Measurements from ENCODE around the gene MYO7A.

MYO7A gene

DNA sequence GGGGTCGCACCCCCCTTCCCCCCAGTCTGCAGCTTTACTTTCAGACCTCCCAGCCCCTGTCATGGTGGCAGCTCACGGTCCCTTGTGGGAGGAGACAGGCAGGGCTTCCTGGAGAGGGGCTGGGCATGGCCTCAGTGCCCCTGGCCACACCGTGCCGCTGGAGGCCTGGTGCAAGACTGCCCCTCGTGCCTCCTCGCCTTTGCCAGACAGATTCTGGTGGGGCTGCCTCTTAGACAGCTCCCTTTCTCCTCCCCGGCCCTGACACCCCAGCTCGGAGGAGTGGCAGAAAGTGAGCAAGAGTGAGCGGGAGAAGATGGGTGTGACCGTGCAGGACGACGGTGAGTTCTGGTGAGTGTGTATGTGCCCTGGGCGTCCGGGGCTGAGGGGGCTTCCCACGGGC lies 12.1 kb upstream of the MYO7A start:
- no peak overlapping the region for H3K27ac ChIP-seq
- no peak overlapping the region for H3K4me3 ChIP-seq
- TF ChIP-seq, protein P1, sequence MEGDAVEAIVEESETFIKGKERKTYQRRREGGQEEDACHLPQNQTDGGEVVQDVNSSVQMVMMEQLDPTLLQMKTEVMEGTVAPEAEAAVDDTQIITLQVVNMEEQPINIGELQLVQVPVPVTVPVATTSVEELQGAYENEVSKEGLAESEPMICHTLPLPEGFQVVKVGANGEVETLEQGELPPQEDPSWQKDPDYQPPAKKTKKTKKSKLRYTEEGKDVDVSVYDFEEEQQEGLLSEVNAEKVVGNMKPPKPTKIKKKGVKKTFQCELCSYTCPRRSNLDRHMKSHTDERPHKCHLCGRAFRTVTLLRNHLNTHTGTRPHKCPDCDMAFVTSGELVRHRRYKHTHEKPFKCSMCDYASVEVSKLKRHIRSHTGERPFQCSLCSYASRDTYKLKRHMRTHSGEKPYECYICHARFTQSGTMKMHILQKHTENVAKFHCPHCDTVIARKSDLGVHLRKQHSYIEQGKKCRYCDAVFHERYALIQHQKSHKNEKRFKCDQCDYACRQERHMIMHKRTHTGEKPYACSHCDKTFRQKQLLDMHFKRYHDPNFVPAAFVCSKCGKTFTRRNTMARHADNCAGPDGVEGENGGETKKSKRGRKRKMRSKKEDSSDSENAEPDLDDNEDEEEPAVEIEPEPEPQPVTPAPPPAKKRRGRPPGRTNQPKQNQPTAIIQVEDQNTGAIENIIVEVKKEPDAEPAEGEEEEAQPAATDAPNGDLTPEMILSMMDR (IDR thresholded peaks at IDR 0.05) = no peak
- H3K27me3 ChIP-seq = no peaks in the 10 kb centered on the region
- H3K9me3 ChIP-seq = no peaks in the 10 kb centered on the region
- H3K36me3 ChIP-seq = peaks cover 0 to 45% (median 18%) of the 10 kb centered on the region in 3 donors
- H3K4me1 ChIP-seq = no peaks in the 10 kb centered on the region
- intact Hi-C loops (cut with DNase I; ENCODE audit: low total_unique reads) = no loop called here
- DNase-seq = no peak

GRCh38 chr11:77117492-77117891 lies 10.6 kb upstream of the MYO7A start:
- H3K27ac ChIP-seq = no peak overlapping the region
- intact Hi-C loops (cut with DNase I; ENCODE audit: low total_unique reads) = no loop called here
- no peaks in the 10 kb centered on the region for H3K4me1 ChIP-seq
- no peak for DNase-seq
- peaks cover 0 to 60% (median 25%) of the 10 kb centered on the region in 3 donors for H3K36me3 ChIP-seq
- no peak overlapping the region for H3K4me3 ChIP-seq
- no peaks in the 10 kb centered on the region for H3K9me3 ChIP-seq
- TF ChIP-seq, protein P1 (IDR thresholded peaks at IDR 0.05) = no peak
- no peaks in the 10 kb centered on the region for H3K27me3 ChIP-seq

DNA sequence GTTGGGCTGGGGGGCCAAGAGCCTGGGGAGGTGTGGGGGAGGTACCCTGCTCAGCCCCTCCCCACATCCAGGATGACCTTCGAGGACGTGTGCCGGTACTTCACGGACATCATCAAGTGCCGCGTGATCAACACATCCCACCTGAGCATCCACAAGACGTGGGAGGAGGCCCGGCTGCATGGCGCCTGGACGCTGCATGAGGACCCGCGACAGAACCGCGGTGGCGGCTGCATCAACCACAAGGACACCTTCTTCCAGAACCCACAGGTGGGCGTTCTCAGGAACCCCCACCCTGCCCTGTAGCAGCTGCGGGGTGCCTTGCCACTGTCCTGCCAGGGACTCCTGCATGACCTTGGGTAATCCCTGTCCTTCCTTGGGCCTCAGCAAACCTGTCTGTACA lies 10.0 kb upstream of the MYO7A start:
- no peak overlapping the region for H3K4me3 ChIP-seq
- H3K36me3 ChIP-seq = peaks cover 0 to 66% (median 27%) of the 10 kb centered on the region in 3 donors
- TF ChIP-seq, protein P1 (IDR thresholded peaks at IDR 0.05) = no peak
- H3K4me1 ChIP-seq = no peaks in the 10 kb centered on the region
- DNase-seq = no peak
- no peaks in the 10 kb centered on the region for H3K9me3 ChIP-seq
- intact Hi-C loops (cut with DNase I; ENCODE audit: low total_unique reads) = no loop called here
- H3K27me3 ChIP-seq = no peaks in the 10 kb centered on the region
- H3K27ac ChIP-seq = no peak overlapping the region

DNA sequence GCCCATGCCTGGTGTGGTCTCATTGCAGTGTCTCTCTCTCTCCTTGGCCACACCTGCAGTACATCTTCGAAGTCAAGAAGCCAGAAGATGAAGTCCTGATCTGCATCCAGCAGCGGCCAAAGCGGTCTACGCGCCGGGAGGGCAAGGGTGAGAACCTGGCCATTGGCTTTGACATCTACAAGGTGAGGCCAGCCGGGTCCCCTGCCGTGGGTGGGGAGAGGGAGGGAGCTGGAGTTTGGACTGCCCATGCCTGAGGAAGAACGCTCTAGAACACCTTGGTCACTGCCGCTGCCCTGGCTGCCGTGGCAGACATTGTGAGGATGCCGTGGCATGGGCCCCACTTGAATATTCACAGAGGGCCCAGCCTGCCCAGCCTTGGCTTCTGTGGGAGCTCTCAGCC lies 9.1 kb upstream of the MYO7A start:
- Histone ChIP-seq H3K4me1 (no peaks in the 10 kb centered on the region), H3K27me3 (no peaks in the 10 kb centered on the region), H3K36me3 (peaks cover 0 to 75% (median 36%) of the 10 kb centered on the region in 3 donors), H3K9me3 (no peaks in the 10 kb centered on the region), H3K4me3 (no peak overlapping the region), H3K27ac (no peak overlapping the region)
- TF ChIP-seq, protein P1 (IDR thresholded peaks at IDR 0.05) = no peak
- intact Hi-C loops (cut with DNase I; ENCODE audit: low total_unique reads) = no loop called here
- no peak for DNase-seq

DNA sequence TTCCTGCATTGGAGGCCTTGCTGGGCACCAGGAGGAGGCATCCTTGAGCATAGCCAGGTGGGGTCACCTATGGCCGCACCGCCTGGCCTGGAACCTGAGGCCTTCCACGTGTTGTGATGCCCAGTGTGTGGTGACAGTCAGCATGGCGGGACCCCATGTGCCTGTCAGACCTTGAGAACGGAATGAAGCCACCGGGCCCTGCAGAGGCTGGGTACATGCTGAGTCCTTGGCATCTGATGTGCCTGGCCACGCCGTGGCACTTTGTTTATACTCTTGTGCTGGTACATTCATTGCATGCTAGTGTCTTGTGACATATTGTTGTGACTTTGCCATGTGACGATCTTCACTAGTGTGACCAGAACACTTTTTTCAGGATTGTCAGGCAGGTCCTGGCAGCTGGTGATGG lies 8.5 kb upstream of the MYO7A start:
- no peak overlapping the region for H3K27ac ChIP-seq
- TF ChIP-seq, protein P1 (IDR thresholded peaks at IDR 0.05) = no peak
- peaks cover 0 to 72% (median 36%) of the 10 kb centered on the region in 3 donors for H3K36me3 ChIP-seq
- DNase-seq = no peak
- no peaks in the 10 kb centered on the region for H3K27me3 ChIP-seq
- intact Hi-C loops (cut with DNase I; ENCODE audit: low total_unique reads) = no loop called here
- no peaks in the 10 kb centered on the region for H3K4me1 ChIP-seq
- H3K4me3 ChIP-seq = no peak overlapping the region
- no peaks in the 10 kb centered on the region for H3K9me3 ChIP-seq

GRCh38 chr11:77120571-77120970 lies 7.5 kb upstream of the MYO7A start:
- intact Hi-C loops (cut with DNase I; ENCODE audit: low total_unique reads) = no loop called here
- peaks cover 0 to 69% (median 36%) of the 10 kb centered on the region in 3 donors for H3K36me3 ChIP-seq
- no peaks in the 10 kb centered on the region for H3K9me3 ChIP-seq
- DNase-seq = no peak
- H3K27me3 ChIP-seq = no peaks in the 10 kb centered on the region
- no peak overlapping the region for H3K27ac ChIP-seq
- TF ChIP-seq, protein P1 (IDR thresholded peaks at IDR 0.05) = no peak
- no peaks in the 10 kb centered on the region for H3K4me1 ChIP-seq
- no peak overlapping the region for H3K4me3 ChIP-seq
